GM12878 (cell line): ENCODE measurements around the gene LRRTM3. TPM values are rescaled to one million over a fixed set of nuclear protein-coding genes. Genes with fewer than 3 reads are reported as not detected.

ENCODE experiments used
- ATAC-seq: fragments of 200-7000 bp; cut with Tn5 transposase; 3 replicates; pipeline ENCODE4 v1.9.1; 2020; ENCODE audit warnings: mild to moderate bottlenecking, moderate library complexity
- BruUV-seq: library from RNA; stranded (reverse); fragments of 400-500 nt; replicated peaks from 2 replicates; lab custom pipeline; 2021; lab: Mats Ljungman, UMichigan
- CTCF ChIA-PET: fragments of 300-600 bp; sonication (Branson Sonifier 250); formaldehyde crosslinking; extraction: SDS; loops from one replicate; lab custom pipeline; 2021; ENCODE audit warnings: inconsistent platforms; lab: Yijun Ruan, JAX
- POLR2A ChIA-PET: fragments of 350-600 bp; formaldehyde crosslinking; extraction: SDS; loops from one replicate; lab custom pipeline; 2021; ENCODE audit warnings: inconsistent platforms; lab: Charles Lee
- RAD21 ChIA-PET: fragments of 300-600 bp; sonication (Branson Sonifier 250); formaldehyde crosslinking; loops from one replicate; lab custom pipeline; 2023; ENCODE audit warnings: antibody characterized with exemption; ENCODE audit not compliant: unreplicated experiment; lab: Charles Lee
- SMC1A ChIA-PET: fragments of 300-600 bp; sonication (Branson Sonifier 250); formaldehyde crosslinking; loops from one replicate; lab custom pipeline; 2023; ENCODE audit not compliant: unreplicated experiment, uncharacterized antibody; lab: Charles Lee
- DNase-seq: peaks from one replicate; pipeline ENCODE4 v3.0.0-alpha.2; 2011; ENCODE audit warnings: low read depth, low spot score
- FAIRE-seq: peaks from 3 replicates; lab custom pipeline; 2011; peaks lifted over from hg19 to GRCh38; lab: Jason Lieb, UNC
- H2AFZ ChIP-seq: 2 replicates; pipeline ENCODE4 v1.6.0; 2011; ENCODE audit warnings: low read depth, low read length, control low read depth; ENCODE audit not compliant: control insufficient read depth
- H3K27ac ChIP-seq: 2 replicates; pipeline ENCODE4 v1.5.1; 2011; ENCODE audit warnings: control low read depth; ENCODE audit not compliant: control insufficient read depth, insufficient read depth
- H3K27me3 ChIP-seq, 2 experiments: replicated peaks in 1 of 2; 2 replicates each; pipeline versions ENCODE4 v1.6.0 to v1.6.1; 2011; ENCODE audit warnings: low read length in 1 of 2; ENCODE audit not compliant: control insufficient read depth in 2 of 2, insufficient read depth in 2 of 2
- H3K36me3 ChIP-seq, 2 experiments: 2 replicates each; pipeline ENCODE4 v1.5.1; 2011; ENCODE audit warnings: low read length in 1 of 2; ENCODE audit not compliant: control insufficient read depth in 2 of 2, insufficient read depth in 2 of 2
- H3K4me1 ChIP-seq: 2 replicates; pipeline ENCODE4 v1.6.1; 2011; ENCODE audit warnings: mild to moderate bottlenecking, low read length, moderate library complexity, mixed read lengths; ENCODE audit not compliant: control insufficient read depth, insufficient read depth
- H3K4me2 ChIP-seq: 2 replicates; pipeline ENCODE4 v1.6.0; 2011; ENCODE audit warnings: control low read depth; ENCODE audit not compliant: control insufficient read depth, insufficient read depth
- H3K4me3 ChIP-seq: fragments of 200-600 bp; sonication (generic); 2 replicates; pipeline ENCODE4 v1.5.1; 2016
- H3K79me2 ChIP-seq: 2 replicates; pipeline ENCODE4 v1.6.0; 2011; ENCODE audit warnings: low read length; ENCODE audit not compliant: control insufficient read depth, insufficient read depth
- H3K9ac ChIP-seq: 2 replicates; pipeline ENCODE4 v1.8.0; 2011; ENCODE audit warnings: low read length, control low read depth, mixed read lengths; ENCODE audit not compliant: control insufficient read depth, insufficient read depth
- H3K9me3 ChIP-seq: replicated peaks from 3 replicates; pipeline ENCODE4 v1.5.1; 2011; ENCODE audit warnings: mild to moderate bottlenecking, low read length; ENCODE audit not compliant: control insufficient read depth, insufficient read depth
- H4K20me1 ChIP-seq: 2 replicates; pipeline ENCODE4 v1.6.0; 2011; ENCODE audit not compliant: control insufficient read depth, insufficient read depth
- ATF7 ChIP-seq: fragments of 450-650 bp; IDR thresholded peaks from 2 replicates; pipeline ENCODE4 v1.6.1; 2016; ENCODE audit warnings: low read depth, mild to moderate bottlenecking
- CHD4 ChIP-seq: fragments of 200-600 bp; sonication (generic); IDR thresholded peaks from 2 replicates; pipeline ENCODE4 v1.6.1; 2016; ENCODE audit warnings: mild to moderate bottlenecking
- HCFC1 ChIP-seq: fragments of 150-350 bp; IDR thresholded peaks from 2 replicates; pipeline ENCODE4 v1.6.1; 2014; ENCODE audit warnings: low read length
- MYB ChIP-seq: fragments of 150-350 bp; IDR thresholded peaks from 2 replicates; pipeline ENCODE4 v1.6.1; 2014; ENCODE audit warnings: mild to moderate bottlenecking, low read depth, low read length, borderline replicate concordance
- MYC ChIP-seq: IDR thresholded peaks from 2 replicates; pipeline ENCODE4 v1.6.1; 2011; ENCODE audit warnings: mild to moderate bottlenecking, low read length, moderate library complexity, inconsistent platforms; ENCODE audit not compliant: insufficient read depth, insufficient replicate concordance, insufficient read length, severe bottlenecking
- RBBP5 ChIP-seq: fragments of 200-600 bp; sonication (generic); conservative IDR thresholded peaks from 2 replicates; pipeline ENCODE4 v1.6.1; 2016
- TCF3 ChIP-seq: IDR thresholded peaks from 2 replicates; pipeline ENCODE4 v1.6.1; 2012; ENCODE audit warnings: low read depth, mild to moderate bottlenecking, low read length, borderline replicate concordance; ENCODE audit not compliant: insufficient read depth
- ZSCAN29 ChIP-seq: fragments of 450-650 bp; IDR thresholded peaks from 2 replicates; pipeline ENCODE4 v1.6.1; 2017; ENCODE audit warnings: mild to moderate bottlenecking, moderate library complexity
- WGBS: methylation state at CpG from one replicate; pipeline ENCODE4 v1.1.6; 2016; ENCODE audit warnings: low lambda C conversion rate; ENCODE audit not compliant: insufficient replicate concordance, insufficient coverage; ENCODE audit errors: missing lambda C conversion rate; 5-methylcytosine and 5-hydroxymethylcytosine counted together
- in situ Hi-C: fragments of 300-500 bp; cut with MboI; formaldehyde crosslinking; loops from 9 replicates; pipeline ENCODE4 v1.14.3; 2018; ENCODE audit warnings: mixed read lengths
- intact Hi-C: fragments of 100-400 bp; cut with micrococcal nuclease; formaldehyde crosslinking; loops from one replicate; pipeline ENCODE4 v1.14.2; 2022; ENCODE audit not compliant: unreplicated experiment
- polyA plus RNA-seq, 11 experiments: library from polyadenylated mRNA; depleted of rRNA in 4 of 11; unstranded in 6 of 11; stranded (reverse) in 5 of 11; fragments of >200 nt; fragmentation: Nextera tagmentation in 4 of 11; fragmentation: Illumina TruSeq in 1 of 11; extraction: Ambion mirVana in 4 of 11; extraction: Trizol in 1 of 11; gene quantifications; 1 replicate in 1 of 11; 2 replicates in 10 of 11; pipeline versions ENCODE4 v1.2.1 to v1.2.3, GENCODE V29; 2011 to 2016; ENCODE audit warnings: inconsistent platforms in 2 of 11, missing spikeins in 2 of 11, low read depth in 1 of 11
- total RNA-seq, 4 experiments: library from RNA; depleted of rRNA in 3 of 4; stranded (reverse); fragments of >200 nt in 3 of 4; fragmentation: Illumina TruSeq in 1 of 4; extraction: Trizol in 1 of 4; gene quantifications; 2 replicates each; pipeline versions ENCODE4 v1.2.1 to v1.2.3, GENCODE V29; 2013 to 2021
- TF ChIP-seq, protein P1 (sequence below): fragments of 450-650 bp; IDR thresholded peaks from 2 replicates; pipeline ENCODE4 v1.6.1; 2017; ENCODE audit warnings: borderline replicate concordance
- TF ChIP-seq, protein P2 (sequence below): fragments of 450-650 bp; formaldehyde crosslinking; IDR thresholded peaks from 2 replicates; pipeline ENCODE4 v1.4.0; 2020; ENCODE audit warnings: mild to moderate bottlenecking, moderate library complexity
- TF ChIP-seq, protein P3 (sequence below): fragments of 150-350 bp; IDR thresholded peaks from 2 replicates; pipeline ENCODE4 v1.6.1; 2016; ENCODE audit warnings: low read depth, low read length
- TF ChIP-seq, protein P4 (sequence below): fragments of 450-650 bp; IDR thresholded peaks from 2 replicates; pipeline ENCODE4 v1.6.1; 2016; ENCODE audit warnings: mild to moderate bottlenecking

LRRTM3 gene
- total and polyA plus RNA-seq, 10 of the 15 experiments (the other 5 are each of a cell fraction or from before 2014, with no cell fraction given) = not detected

DNA sequence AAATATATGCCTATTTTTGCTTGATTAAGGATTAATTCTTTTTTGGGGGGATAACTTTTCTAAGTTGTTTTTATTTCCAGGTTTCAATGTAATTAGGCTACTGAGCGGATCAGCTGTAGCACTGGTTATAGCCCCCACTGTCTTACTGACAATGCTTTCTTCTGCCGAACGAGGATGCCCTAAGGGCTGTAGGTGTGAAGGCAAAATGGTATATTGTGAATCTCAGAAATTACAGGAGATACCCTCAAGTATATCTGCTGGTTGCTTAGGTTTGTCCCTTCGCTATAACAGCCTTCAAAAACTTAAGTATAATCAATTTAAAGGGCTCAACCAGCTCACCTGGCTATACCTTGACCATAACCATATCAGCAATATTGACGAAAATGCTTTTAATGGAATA is 1.0 kb downstream of the LRRTM3 start:
- FAIRE-seq (no peak), DNase-seq (no peak), ATAC-seq (no peak)
- Histone ChIP-seq H3K9me3 (no peaks in the 10 kb centered on the region), H3K79me2 (no peaks in the 10 kb centered on the region), H3K4me3 (no peak overlapping the region), H3K9ac (no peak overlapping the region), H4K20me1 (no peaks in the 10 kb centered on the region), H3K27me3 (peaks cover 0 to 8% of the 10 kb centered on the region in 2 experiments; a peak in 2 of 4 replicates), H3K27ac (no peak overlapping the region), H3K4me1 (no peaks in the 10 kb centered on the region), H3K4me2 (no peak overlapping the region), H2AFZ (no peak overlapping the region), H3K36me3 (no peaks in the 10 kb centered on the region)
- no TSS peak for BruUV-seq
- ChIA-PET SMC1A (interaction anchor here (0.6 to 2.5 kb wide), 4 partner anchors 11 to 595 kb away, joined by 3 to 14 read pairs (median 3); no protein-coding TSS in a partner anchor), POLR2A (no interaction called here), CTCF (interaction anchor here (1.0 to 10.5 kb wide), 6 partner anchors 12 to 858 kb away, joined by 3 to 80 read pairs (median 4); no protein-coding TSS in a partner anchor), RAD21 (interaction anchor here (0.6 to 2.9 kb wide), 5 partner anchors 39 to 853 kb away, joined by 3 to 9 read pairs (median 3); no protein-coding TSS in a partner anchor)
- intact Hi-C loops = loop anchor here (5.0 kb wide), 1 partner anchor 595 kb away; no protein-coding TSS in a partner anchor
- in situ Hi-C loops = no loop called here
- TF ChIP-seq ATF7 = no peak
- no peak for TF ChIP-seq RBBP5
- TF ChIP-seq HCFC1 = no peak
- TF ChIP-seq TCF3 = no peak
- TF ChIP-seq, protein P1, sequence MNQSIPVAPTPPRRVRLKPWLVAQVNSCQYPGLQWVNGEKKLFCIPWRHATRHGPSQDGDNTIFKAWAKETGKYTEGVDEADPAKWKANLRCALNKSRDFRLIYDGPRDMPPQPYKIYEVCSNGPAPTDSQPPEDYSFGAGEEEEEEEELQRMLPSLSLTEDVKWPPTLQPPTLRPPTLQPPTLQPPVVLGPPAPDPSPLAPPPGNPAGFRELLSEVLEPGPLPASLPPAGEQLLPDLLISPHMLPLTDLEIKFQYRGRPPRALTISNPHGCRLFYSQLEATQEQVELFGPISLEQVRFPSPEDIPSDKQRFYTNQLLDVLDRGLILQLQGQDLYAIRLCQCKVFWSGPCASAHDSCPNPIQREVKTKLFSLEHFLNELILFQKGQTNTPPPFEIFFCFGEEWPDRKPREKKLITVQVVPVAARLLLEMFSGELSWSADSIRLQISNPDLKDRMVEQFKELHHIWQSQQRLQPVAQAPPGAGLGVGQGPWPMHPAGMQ = no peak
- TF ChIP-seq, protein P2, sequence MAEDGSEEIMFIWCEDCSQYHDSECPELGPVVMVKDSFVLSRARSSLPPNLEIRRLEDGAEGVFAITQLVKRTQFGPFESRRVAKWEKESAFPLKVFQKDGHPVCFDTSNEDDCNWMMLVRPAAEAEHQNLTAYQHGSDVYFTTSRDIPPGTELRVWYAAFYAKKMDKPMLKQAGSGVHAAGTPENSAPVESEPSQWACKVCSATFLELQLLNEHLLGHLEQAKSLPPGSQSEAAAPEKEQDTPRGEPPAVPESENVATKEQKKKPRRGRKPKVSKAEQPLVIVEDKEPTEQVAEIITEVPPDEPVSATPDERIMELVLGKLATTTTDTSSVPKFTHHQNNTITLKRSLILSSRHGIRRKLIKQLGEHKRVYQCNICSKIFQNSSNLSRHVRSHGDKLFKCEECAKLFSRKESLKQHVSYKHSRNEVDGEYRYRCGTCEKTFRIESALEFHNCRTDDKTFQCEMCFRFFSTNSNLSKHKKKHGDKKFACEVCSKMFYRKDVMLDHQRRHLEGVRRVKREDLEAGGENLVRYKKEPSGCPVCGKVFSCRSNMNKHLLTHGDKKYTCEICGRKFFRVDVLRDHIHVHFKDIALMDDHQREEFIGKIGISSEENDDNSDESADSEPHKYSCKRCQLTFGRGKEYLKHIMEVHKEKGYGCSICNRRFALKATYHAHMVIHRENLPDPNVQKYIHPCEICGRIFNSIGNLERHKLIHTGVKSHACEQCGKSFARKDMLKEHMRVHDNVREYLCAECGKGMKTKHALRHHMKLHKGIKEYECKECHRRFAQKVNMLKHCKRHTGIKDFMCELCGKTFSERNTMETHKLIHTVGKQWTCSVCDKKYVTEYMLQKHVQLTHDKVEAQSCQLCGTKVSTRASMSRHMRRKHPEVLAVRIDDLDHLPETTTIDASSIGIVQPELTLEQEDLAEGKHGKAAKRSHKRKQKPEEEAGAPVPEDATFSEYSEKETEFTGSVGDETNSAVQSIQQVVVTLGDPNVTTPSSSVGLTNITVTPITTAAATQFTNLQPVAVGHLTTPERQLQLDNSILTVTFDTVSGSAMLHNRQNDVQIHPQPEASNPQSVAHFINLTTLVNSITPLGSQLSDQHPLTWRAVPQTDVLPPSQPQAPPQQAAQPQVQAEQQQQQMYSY (CRISPR knock-in tag) = no peak
- TF ChIP-seq CHD4 = no peak
- TF ChIP-seq ZSCAN29 = no peak
- no peak for TF ChIP-seq MYC
- TF ChIP-seq, protein P3, sequence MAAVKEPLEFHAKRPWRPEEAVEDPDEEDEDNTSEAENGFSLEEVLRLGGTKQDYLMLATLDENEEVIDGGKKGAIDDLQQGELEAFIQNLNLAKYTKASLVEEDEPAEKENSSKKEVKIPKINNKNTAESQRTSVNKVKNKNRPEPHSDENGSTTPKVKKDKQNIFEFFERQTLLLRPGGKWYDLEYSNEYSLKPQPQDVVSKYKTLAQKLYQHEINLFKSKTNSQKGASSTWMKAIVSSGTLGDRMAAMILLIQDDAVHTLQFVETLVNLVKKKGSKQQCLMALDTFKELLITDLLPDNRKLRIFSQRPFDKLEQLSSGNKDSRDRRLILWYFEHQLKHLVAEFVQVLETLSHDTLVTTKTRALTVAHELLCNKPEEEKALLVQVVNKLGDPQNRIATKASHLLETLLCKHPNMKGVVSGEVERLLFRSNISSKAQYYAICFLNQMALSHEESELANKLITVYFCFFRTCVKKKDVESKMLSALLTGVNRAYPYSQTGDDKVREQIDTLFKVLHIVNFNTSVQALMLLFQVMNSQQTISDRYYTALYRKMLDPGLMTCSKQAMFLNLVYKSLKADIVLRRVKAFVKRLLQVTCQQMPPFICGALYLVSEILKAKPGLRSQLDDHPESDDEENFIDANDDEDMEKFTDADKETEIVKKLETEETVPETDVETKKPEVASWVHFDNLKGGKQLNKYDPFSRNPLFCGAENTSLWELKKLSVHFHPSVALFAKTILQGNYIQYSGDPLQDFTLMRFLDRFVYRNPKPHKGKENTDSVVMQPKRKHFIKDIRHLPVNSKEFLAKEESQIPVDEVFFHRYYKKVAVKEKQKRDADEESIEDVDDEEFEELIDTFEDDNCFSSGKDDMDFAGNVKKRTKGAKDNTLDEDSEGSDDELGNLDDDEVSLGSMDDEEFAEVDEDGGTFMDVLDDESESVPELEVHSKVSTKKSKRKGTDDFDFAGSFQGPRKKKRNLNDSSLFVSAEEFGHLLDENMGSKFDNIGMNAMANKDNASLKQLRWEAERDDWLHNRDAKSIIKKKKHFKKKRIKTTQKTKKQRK = no peak
- TF ChIP-seq, protein P4, sequence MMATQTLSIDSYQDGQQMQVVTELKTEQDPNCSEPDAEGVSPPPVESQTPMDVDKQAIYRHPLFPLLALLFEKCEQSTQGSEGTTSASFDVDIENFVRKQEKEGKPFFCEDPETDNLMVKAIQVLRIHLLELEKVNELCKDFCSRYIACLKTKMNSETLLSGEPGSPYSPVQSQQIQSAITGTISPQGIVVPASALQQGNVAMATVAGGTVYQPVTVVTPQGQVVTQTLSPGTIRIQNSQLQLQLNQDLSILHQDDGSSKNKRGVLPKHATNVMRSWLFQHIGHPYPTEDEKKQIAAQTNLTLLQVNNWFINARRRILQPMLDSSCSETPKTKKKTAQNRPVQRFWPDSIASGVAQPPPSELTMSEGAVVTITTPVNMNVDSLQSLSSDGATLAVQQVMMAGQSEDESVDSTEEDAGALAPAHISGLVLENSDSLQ = no peak
- TF ChIP-seq MYB = no peak
- WGBS = 22% methylated on average over 5 of the region's 5 CpGs
